Osteoblast (primary cell): ENCODE results near the gene SCAF11. TPM values are rescaled to one million over a fixed set of nuclear protein-coding genes. Genes with fewer than 3 reads are reported as not detected.

Experiments used
- DNase-seq: peaks from one replicate; pipeline ENCODE4 v3.0.0; 2011; ENCODE audit warnings: low spot score, mixed read lengths; ENCODE audit not compliant: insufficient read length; ENCODE audit errors: missing footprints
- H2AFZ ChIP-seq: 2 replicates; pipeline ENCODE4 v1.6.0; 2011; ENCODE audit warnings: mild to moderate bottlenecking, low read length
- H3K27ac ChIP-seq: 2 replicates; pipeline ENCODE4 v1.5.1; 2011; ENCODE audit warnings: mild to moderate bottlenecking, low read depth, low read length, moderate library complexity
- H3K27me3 ChIP-seq: 2 replicates; pipeline ENCODE4 v1.6.0; 2012; ENCODE audit warnings: mild to moderate bottlenecking, control low read depth, inconsistent platforms, low read length, moderate library complexity; ENCODE audit not compliant: insufficient read depth
- H3K36me3 ChIP-seq: 2 replicates; pipeline ENCODE4 v1.5.1; 2011; ENCODE audit warnings: mild to moderate bottlenecking, low read length, control low read depth, moderate library complexity; ENCODE audit not compliant: insufficient read depth
- H3K4me1 ChIP-seq: 2 replicates; pipeline ENCODE4 v1.5.1; 2011; ENCODE audit warnings: mild to moderate bottlenecking, low read length, control low read depth, moderate library complexity; ENCODE audit not compliant: insufficient read depth
- H3K4me2 ChIP-seq: 2 replicates; pipeline ENCODE4 v1.6.0; 2011; ENCODE audit warnings: mild to moderate bottlenecking, low read length; ENCODE audit not compliant: insufficient read depth
- H3K4me3 ChIP-seq: fragments of 200-600 bp; sonication (generic); 3 replicates; pipeline ENCODE4 v1.5.1; 2012; ENCODE audit warnings: mild to moderate bottlenecking, low read length, inconsistent platforms; ENCODE audit not compliant: insufficient read depth
- H3K79me2 ChIP-seq: 2 replicates; pipeline ENCODE4 v1.6.0; 2012; ENCODE audit warnings: mild to moderate bottlenecking, low read length, control low read depth, inconsistent platforms; ENCODE audit not compliant: insufficient read depth
- H3K9me3 ChIP-seq: 2 replicates; pipeline ENCODE4 v1.5.1; 2011; ENCODE audit warnings: low read depth, low read length, control low read depth
- H4K20me1 ChIP-seq: 2 replicates; pipeline ENCODE4 v1.6.0; 2012; ENCODE audit warnings: mild to moderate bottlenecking, low read length, control low read depth; ENCODE audit not compliant: insufficient read depth
- CTCF ChIP-seq: IDR thresholded peaks from 2 replicates; pipeline ENCODE4 v1.5.1; 2011; ENCODE audit warnings: mild to moderate bottlenecking, low read depth, low read length, moderate library complexity; ENCODE audit errors: extremely low read depth
- total RNA-seq: library from RNA; depleted of rRNA; stranded (reverse); fragments of >200 nt; gene quantifications from 2 replicates; pipeline ENCODE4 v1.2.3, GENCODE V29; 2012

SCAF11 gene
- total RNA-seq, 1 donor = 132 TPM

- no peak for TF ChIP-seq CTCF
These were observed 71.6 kb downstream of the SCAF11 start for GRCh38 chr12:45918818-45919217.

GRCh38 chr12:45915405-45915804 lies 75.0 kb downstream of the SCAF11 start:
- no peaks in the 10 kb centered on the region for H3K9me3 ChIP-seq
- H3K4me2 ChIP-seq = no peak overlapping the region
- TF ChIP-seq CTCF = no peak
- no peak overlapping the region for H3K4me3 ChIP-seq
- no peak for DNase-seq
- H3K4me1 ChIP-seq = peaks cover 12% of the 10 kb centered on the region
- no peaks in the 10 kb centered on the region for H3K27me3 ChIP-seq
- H3K79me2 ChIP-seq = no peaks in the 10 kb centered on the region
- H4K20me1 ChIP-seq = no peaks in the 10 kb centered on the region
- peaks cover 7% of the 10 kb centered on the region for H3K36me3 ChIP-seq
- H2AFZ ChIP-seq = no peak overlapping the region
- no peak overlapping the region for H3K27ac ChIP-seq

More at GRCh38 chr12:45918818-45919217, 71.6 kb downstream of the SCAF11 start:
- Histone ChIP-seq H3K4me3 (no peak overlapping the region), H2AFZ (no peak overlapping the region), H3K4me1 (peaks cover 9% of the 10 kb centered on the region), H3K36me3 (peaks cover 28% of the 10 kb centered on the region), H3K9me3 (no peaks in the 10 kb centered on the region), H4K20me1 (no peaks in the 10 kb centered on the region), H3K27me3 (no peaks in the 10 kb centered on the region), H3K27ac (no peak overlapping the region), H3K79me2 (no peaks in the 10 kb centered on the region), H3K4me2 (no peak overlapping the region)
- DNase-seq = no peak

GRCh38 chr12:45914090-45914489 lies 76.3 kb downstream of the SCAF11 start:
- Histone ChIP-seq H3K27me3 (no peaks in the 10 kb centered on the region), H3K4me1 (peaks cover 12% of the 10 kb centered on the region), H3K9me3 (no peaks in the 10 kb centered on the region), H4K20me1 (no peaks in the 10 kb centered on the region), H3K36me3 (peaks cover 7% of the 10 kb centered on the region), H3K27ac (peak overlapping the region; percentile 25), H3K4me2 (no peak overlapping the region), H3K4me3 (no peak overlapping the region), H3K79me2 (no peaks in the 10 kb centered on the region), H2AFZ (no peak overlapping the region)
- TF ChIP-seq CTCF = no peak
- DNase-seq = peak; percentile 76

GRCh38 chr12:45913631-45914030 lies 76.7 kb downstream of the SCAF11 start:
- H2AFZ ChIP-seq = no peak overlapping the region
- no peak overlapping the region for H3K4me2 ChIP-seq
- H3K4me1 ChIP-seq = peaks cover 12% of the 10 kb centered on the region
- peak overlapping the region; percentile 25 for H3K27ac ChIP-seq
- H3K79me2 ChIP-seq = no peaks in the 10 kb centered on the region
- TF ChIP-seq CTCF = no peak
- no peaks in the 10 kb centered on the region for H4K20me1 ChIP-seq
- H3K27me3 ChIP-seq = no peaks in the 10 kb centered on the region
- DNase-seq = no peak
- H3K36me3 ChIP-seq = peaks cover 5% of the 10 kb centered on the region
- H3K4me3 ChIP-seq = no peak overlapping the region
- H3K9me3 ChIP-seq = no peaks in the 10 kb centered on the region
